Measurements from ENCODE around the gene LSM2.
"Not testable (repeated sequence)": the region's sequence is repeated elsewhere in the genome, so short reads cannot be mapped to it uniquely, and the experiment has no call there.

LSM2 gene

GRCh38 chr6:31797588-31797987 lies 9.2 kb downstream of the LSM2 start:
- DNase-seq (ENCODE audit: low spot score), result no peak

GRCh38 chr6:31796993-31797385 lies 9.8 kb downstream of the LSM2 start:
- no peak for DNase-seq (ENCODE audit: low spot score)

GRCh38 chr6:31795616-31796298 lies 11.0 kb downstream of the LSM2 start, which contains the start of gene VARS1:
Gene VARS1, minus strand, starts transcription at chr6:31795752. Its CDS starts 535 bp downstream, at chr6:31795217.
- DNase-seq (ENCODE audit: low spot score), result peak; percentile 95

- DNase-seq (ENCODE audit: low spot score), result no peak
Measured at GRCh38 chr6:31794866-31795615, 11.7 kb downstream of the LSM2 start.

- peak; percentile 39 for DNase-seq (ENCODE audit: low spot score)
Measured at GRCh38 chr6:31794294-31794865, 12.4 kb downstream of the LSM2 start.

- DNase-seq (ENCODE audit: low spot score), result not testable (repeated sequence)
Measured at GRCh38 chr6:31793927-31794245, 12.9 kb downstream of the LSM2 start.

- peak; percentile 97 for DNase-seq (ENCODE audit: low spot score)
Measured at GRCh38 chr6:31792761-31793171, 14.0 kb downstream of the LSM2 start.

GRCh38 chr6:31792090-31792374 lies 14.7 kb downstream of the LSM2 start:
- no peak for DNase-seq (ENCODE audit: low spot score)

- peak; percentile 38 for DNase-seq (ENCODE audit: low spot score)
Measured at GRCh38 chr6:31791324-31792089, 15.3 kb downstream of the LSM2 start.

GRCh38 chr6:31785475-31785874 lies 21.3 kb downstream of the LSM2 start:
- DNase-seq (ENCODE audit: low spot score), result no peak

- no peak for DNase-seq (ENCODE audit: low spot score)
Measured at GRCh38 chr6:31784098-31784925, 22.5 kb downstream of the LSM2 start.

GRCh38 chr6:31782126-31782855 lies 24.5 kb downstream of the LSM2 start:
- no peak for DNase-seq (ENCODE audit: low spot score)

GRCh38 chr6:31781244-31782125 lies 25.3 kb downstream of the LSM2 start:
- no peak for DNase-seq (ENCODE audit: low spot score)

GRCh38 chr6:31780507-31781243 lies 26.1 kb downstream of the LSM2 start:
- DNase-seq (ENCODE audit: low spot score), result no peak

GRCh38 chr6:31779908-31780307 lies 26.9 kb downstream of the LSM2 start:
- no peak for DNase-seq (ENCODE audit: low spot score)

GRCh38 chr6:31778999-31779885 lies 27.5 kb downstream of the LSM2 start:
- no peak for DNase-seq (ENCODE audit: low spot score)

GRCh38 chr6:31778193-31778592 lies 28.6 kb downstream of the LSM2 start:
- DNase-seq (ENCODE audit: low spot score), result no peak

- no peak for DNase-seq (ENCODE audit: low spot score)
Measured at GRCh38 chr6:31777667-31778050, 29.1 kb downstream of the LSM2 start.

Measured in kidney tubule cell (primary cell).